ENCODE results near the gene PEAR1.
A peak's percentile ranks its signal among the peaks of the same experiment; 100 is the strongest.
"Not testable (repeated sequence)": the region's sequence is repeated elsewhere in the genome, so short reads cannot be mapped to it uniquely, and the experiment has no call there.

PEAR1 gene

GRCh38 chr1:156923670-156924477 is 30.4 kb downstream of the PEAR1 start:
- no peak for DNase-seq

DNA sequence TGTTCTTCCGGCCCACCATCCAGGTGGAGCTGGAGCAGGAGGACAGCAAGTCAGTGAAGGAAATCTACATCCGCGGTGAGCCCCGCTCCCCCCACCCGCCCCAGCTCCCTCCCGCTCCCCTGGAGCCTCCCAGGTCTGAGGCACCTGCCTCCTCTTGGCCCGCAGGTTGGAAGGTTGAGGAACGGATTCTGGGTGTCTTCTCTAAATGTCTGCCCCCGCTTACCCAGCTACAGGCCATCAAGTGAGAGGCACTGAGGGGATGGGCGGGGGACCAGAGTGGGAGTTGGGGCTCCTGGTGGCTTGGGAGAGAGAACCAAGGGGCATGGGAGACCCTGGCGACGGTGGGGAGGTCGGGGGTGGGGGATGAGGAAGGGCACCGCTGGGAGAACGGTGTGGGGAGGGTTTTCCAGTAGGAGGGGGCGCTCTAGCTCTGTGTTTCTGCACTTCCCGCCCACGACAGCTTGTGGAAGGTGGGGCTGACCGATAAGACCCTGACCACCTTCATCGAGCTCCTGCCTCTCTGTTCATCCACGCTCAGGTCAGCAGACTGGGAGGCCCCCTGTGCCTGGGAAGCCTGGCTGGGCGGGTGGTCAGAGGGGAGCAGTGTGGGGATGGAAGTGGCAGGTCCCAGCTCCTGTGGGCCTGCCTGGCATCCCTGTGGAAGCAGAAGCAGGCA is 31.1 kb downstream of the PEAR1 start:
- DNase-seq = no peak

DNA sequence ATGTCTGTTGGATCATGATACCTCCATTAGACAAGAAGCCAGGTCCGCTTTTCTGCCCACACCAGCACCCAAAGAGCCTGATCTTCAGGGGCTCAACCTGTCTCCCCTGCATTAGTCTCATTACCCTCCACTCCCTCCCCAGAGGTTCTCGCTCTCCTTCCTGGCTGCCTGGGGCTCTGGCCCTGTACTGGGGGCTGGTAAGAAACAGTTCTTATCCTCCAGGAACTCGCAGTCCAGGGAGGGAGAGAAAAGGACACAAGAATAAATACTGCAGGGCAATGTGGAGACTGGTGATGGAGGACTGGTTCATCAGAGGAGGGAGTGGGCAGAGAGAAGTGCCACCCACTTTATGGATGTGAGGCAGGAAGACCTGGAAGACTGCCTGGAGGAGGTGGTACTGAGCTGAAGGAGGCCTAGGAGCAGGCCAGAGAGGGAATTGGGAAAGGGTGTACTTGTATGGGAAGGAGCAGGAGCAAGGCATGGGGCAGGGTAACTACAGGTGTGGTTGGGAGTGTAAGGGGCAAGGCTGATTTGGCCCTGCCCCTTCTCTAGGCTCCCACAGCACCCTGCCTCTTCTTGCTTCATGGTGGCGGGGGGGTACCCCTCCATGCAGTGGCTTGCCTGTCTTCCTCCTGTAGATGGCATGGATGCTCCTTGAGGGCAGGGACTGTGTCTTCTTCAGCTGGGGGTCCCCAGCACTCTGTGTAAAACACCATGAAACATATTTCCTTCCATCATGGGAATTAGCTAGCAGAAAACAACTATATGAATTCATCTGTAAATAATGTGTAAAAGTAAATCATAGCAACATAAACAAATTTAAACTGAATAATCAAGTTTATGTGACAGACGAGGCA is 31.9 kb downstream of the PEAR1 start:
- no peak for DNase-seq

DNA sequence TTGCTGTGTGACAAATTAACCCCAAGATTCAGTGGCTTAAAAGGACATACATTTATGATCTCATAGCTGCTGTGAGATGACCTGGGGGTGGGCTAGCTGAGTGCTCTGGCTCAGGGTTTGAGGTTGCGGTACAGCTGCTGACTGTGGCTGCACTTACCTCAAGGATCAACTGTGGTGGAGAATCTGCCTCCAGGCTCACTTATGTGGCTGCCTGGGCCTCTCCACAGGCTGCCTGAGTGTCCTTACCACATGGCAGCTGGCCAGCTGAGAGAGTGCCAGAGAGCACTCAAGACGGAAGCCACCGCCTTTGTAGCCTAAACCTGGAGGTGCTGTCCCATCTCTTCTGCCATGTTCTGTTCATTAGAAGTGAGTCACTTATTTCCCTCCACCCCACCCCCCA is 32.7 kb downstream of the PEAR1 start:
- peak; percentile 88 for DNase-seq

GRCh38 chr1:156926695-156927094 is 33.2 kb downstream of the PEAR1 start:
- DNase-seq = not testable (repeated sequence)

- DNase-seq = peak; percentile 59
Observed at GRCh38 chr1:156927215-156928042, 33.9 kb downstream of the PEAR1 start.

GRCh38 chr1:156928043-156928602 is 34.6 kb downstream of the PEAR1 start:
- DNase-seq = peak; percentile 59

DNA sequence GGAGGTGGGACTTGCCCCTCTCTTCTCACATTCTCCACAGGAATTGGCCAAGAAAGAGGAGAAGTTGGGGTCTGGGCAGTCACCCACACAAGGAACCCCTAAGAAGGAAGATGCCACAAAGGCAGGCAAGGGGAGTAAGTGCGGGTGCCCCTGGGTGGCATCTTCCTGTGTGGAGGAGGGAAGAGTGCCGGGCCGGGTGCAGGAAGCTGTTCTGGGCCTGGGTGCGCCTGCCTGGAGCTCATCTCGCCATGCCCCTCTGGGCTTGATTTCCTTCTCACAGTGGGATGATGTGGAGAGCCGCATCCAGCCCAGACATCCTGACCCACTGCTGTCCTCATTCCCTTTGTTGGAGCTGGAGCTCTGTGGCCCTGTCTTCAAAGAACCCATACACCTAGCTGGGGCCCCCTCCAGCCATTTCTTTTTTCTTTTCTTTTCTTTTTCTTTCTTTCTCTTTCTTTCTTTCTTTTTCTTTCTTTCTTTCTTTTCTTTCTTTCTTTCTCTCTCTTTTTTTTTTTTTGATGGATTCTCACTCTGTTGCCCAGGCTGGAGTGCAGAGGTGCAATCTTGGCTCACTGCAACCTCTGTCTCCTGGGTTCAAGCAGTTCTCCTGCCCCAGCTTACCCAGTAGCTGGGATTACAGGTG is 36.2 kb downstream of the PEAR1 start:
- DNase-seq = no peak

GRCh38 chr1:156930483-156930882 is 37.0 kb downstream of the PEAR1 start:
- no peak for DNase-seq

GRCh38 chr1:156931211-156931952 is 37.9 kb downstream of the PEAR1 start:
- no peak for DNase-seq

GRCh38 chr1:156931974-156932710 is 38.6 kb downstream of the PEAR1 start:
- no peak for DNase-seq

DNA sequence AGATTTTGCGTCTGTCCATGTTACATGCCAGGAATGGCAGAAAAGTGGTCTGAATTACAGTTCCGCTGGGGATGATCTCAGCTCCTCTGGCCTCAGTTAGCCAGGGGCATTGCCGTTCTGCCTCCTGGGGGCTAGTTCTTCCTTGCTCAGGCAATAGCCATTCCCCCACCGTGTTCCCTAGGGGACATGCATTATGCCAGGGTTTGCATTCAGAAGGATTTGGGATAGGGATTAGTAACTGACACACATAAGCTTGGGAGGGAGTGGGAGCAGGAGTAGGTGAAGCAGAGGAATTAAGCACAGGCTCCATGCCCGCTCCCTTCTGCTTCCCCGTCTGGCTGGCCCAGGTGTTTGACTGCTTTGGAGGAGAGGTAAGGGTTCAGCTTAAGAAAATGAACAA is 39.6 kb downstream of the PEAR1 start:
- DNase-seq = no peak

- no peak for DNase-seq
Observed at GRCh38 chr1:156935505-156936128, 42.1 kb downstream of the PEAR1 start.

GRCh38 chr1:156936191-156936590 is 42.7 kb downstream of the PEAR1 start:
- no peak for DNase-seq

- DNase-seq = no peak
Observed at GRCh38 chr1:156936721-156937220, 43.3 kb downstream of the PEAR1 start.

GRCh38 chr1:156937883-156938282 is 44.4 kb downstream of the PEAR1 start:
- no peak for DNase-seq

GRCh38 chr1:156938813-156939212 is 45.3 kb downstream of the PEAR1 start:
- DNase-seq = no peak

- no peak for DNase-seq
Observed at GRCh38 chr1:156939786-156940334, 46.3 kb downstream of the PEAR1 start.

DNA sequence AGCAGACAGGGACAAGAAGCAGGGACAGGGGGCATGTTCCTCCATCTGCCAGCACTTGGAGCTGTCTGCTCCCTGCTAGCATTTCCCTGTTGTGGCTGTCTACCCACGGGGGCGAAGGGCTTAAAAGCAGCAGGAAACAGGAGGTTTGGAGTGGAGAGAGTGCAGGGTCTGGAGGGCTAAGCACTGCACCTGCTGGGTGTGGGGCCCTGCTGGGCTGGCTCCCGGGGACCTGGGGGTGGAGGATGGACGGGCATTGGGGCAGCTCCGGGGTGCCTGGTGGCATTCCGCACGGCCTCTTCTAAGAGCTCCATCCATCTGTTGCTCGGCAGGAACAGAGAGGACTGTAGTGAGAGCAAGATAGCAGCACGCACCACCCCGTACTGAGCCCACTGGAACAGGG is 48.2 kb downstream of the PEAR1 start:
- no peak for DNase-seq
